HG03442 (cell line): ENCODE results near the gene DOK4.
"Not testable (repeated sequence)": the region's sequence is repeated elsewhere in the genome, so short reads cannot be mapped to it uniquely, and the experiment has no call there.

Source experiments
- ATAC-seq: cut with Tn5 transposase; IDR thresholded peaks from one replicate; pipeline ENCODE4 v1.9.1; 2021; ENCODE audit warnings: mild to moderate bottlenecking, moderate library complexity; ENCODE audit not compliant: unreplicated experiment

DOK4 gene

DNA sequence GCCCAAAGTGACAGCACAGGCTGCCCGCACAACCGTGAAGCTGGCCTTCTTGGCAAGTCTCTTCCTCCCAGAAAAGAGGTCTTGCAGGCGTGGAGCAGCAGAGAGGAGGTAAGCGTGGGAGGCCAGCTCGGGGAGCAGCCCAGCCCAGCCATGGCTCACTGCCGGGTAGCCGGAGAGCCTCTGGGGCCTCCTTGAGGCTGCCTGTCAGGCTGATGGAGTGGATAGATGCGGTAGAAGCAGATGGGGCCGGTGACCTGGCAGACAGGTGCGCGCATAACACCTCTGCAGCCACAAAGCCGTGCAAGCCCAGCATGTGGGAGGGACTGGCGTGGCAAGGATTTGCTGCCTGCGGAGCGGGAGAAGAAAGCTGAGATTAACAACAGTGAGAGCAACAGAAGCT, 17.1 kb upstream of the DOK4 start:
- ATAC-seq, result no peak

DNA sequence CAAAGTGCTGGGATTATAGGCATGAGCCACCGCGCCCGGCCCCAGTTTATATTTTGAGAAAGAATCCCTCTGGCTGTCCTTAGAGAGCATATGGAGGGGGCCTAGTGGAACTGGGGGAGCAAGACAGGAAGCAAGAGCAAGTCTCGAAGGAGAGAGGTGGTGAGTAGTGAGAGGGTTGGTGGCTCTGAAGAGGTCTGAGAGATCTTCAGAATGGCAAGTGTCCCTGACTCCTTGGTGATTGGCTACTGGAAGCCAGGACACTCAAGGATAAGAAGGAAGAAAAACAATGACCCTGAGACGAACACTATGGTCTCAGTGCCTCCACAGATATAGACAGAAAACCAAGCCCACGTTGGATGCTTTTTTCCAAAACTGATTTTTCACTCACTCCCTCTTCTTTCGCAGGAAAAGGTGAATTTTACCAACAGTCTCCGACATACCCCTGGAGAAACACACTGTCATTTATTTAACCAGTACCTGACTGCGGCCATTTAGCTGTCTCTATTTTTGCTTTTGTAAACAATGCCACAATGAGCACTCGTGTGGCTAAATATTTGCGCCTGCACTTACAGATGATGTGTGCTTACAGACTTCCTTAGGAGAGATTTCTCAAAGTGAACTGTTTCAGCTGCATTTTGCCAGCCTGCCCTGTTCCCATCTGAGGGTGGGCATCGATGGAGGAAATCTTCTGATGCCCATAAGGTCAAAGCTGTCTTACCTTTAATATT, 15.9 kb upstream of the DOK4 start:
- no peak for ATAC-seq

DNA sequence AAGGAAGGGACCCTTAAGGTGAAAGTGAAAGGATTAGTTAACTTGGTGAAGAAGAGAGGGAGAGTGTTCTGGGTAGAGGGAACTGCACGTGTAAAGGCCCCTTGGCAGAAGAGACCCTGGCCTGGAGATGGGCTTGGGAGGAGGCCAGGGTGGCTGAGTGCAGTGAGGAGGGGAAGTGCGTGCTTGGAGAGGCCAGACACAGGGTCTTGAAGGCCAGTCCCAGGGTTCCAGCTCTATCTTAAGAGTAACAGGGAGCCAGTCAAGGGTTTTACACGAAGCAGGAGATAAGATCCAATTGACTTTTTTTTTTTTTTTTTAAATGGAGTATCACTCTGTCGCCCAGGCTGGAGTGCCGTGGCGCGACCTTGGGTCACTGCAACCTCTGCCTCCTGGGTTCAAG, 15.2 kb upstream of the DOK4 start:
- no peak for ATAC-seq

DNA sequence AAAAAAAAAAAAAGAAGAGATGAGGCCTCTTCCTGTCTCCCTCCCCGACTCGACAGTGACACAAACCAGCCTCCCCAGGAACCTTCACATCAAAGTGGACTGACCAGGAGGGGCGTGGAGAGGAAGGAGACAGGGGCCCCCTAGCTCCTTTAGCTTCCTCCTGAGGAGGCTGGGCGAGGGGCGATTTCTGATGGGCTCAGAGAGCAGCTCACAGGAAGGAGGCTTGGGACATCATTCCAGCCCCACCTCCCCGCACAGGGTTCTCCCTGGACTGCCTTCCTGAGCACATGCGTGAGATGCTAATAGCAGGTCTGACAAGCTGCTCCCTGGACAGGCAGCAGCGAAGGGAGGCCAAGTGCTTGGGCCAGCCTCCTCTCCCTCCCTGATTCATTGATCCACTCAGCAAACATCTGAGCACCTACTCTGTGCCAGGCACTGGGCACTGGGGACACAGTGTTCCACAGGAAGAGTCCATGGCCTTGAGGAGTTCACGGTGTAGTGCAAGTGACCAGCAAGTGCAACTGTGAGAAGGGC, 14.4 kb upstream of the DOK4 start:
- no peak for ATAC-seq

DNA sequence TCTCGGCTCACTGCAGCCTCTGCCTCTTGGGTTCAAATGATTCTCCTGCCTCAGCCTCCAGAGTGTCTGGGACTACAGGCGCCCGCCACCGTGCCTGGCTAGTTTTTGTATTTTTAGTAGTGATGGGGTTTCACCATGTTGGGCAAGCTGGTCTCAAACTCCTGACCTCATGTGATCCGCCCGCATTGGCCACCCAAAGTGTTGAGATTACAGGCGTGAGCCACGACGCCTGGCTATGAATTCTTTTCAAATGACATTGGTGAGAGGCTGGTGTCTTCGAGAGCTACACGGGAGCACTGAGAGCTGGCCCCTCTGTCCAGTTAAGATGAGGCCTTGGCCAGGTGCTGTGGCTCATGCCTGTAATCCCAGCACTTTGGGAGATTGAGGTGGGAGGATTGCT, 13.6 kb upstream of the DOK4 start:
- ATAC-seq, result not testable (repeated sequence)

DNA sequence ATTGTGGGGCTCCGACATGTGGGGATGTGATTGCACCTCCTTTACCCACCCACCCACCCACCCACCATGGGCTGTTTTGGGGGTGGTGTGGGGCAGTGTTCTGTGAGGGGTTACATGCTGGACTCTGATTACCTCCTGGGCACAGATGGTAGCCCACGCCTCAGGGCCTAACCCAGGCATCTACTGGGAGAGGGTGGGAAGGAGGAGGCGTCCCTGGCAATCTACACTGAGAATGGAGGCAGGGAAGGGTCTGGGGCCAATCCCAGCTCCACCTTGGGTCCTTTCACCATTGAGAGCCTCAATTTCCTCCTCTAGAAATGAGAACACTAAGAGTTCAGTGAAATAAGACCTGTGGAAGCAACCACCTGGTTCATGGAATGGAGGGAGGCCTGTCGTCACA, 11.7 kb upstream of the DOK4 start:
- ATAC-seq, result no peak

DNA sequence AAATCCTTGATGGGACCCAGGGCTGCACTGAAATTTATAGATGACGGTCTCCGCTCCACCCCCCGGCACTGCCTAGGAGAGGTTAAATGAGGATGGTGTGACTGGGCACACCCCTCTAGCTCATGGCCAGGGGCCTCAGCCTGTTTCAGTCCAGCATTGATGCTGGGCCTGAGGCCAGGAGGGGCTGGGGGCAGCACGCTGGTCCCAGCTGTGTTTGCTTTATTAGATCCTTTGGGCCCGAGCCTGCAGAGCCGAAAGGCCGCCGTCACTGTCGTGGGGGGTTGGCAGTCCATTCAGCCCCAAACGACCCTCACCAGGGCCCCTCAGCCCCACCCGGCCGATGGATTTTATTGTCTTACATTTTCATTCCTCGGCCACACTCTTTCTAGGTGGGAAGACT, 10.8 kb upstream of the DOK4 start:
- no peak for ATAC-seq

DNA sequence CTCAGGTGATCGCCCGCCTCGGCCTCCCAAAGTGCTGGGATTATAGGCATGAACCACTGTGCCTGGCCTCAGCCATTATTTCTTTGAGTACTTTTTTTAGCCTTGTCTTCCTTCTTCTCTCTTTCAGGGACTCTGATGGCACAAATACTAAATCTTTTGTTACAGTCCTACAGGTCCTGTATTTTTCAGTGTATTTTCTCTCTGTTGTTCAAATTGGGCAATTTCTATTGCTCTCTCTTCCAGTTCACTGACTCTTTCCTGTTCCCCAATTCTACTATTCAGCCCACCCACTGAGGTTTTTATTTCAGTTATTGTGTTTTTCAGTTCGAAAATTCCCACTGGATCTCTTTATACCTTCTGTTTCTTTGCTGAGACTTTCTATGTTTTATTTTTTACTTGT, 7.5 kb upstream of the DOK4 start:
- no peak for ATAC-seq

DNA sequence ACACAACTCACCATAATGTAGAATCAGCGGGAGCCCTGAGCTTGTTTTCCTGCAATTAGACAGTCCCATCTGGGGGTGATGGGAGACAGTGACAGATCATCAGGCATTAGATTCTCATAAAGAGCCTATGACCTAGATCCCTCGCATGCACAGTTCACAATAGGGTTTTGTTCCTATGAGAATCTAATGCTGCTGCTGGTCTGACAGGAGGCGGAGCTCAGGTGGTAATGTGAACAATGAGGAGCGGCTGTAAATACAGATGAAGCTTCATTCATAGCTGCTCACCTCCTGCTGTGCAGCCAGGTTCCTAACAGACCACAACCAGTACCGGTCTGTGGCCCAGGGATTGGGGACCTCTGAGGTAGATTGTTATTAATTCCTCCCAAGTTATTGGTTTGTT, 2.9 kb upstream of the DOK4 start:
- ATAC-seq, result no peak

DNA sequence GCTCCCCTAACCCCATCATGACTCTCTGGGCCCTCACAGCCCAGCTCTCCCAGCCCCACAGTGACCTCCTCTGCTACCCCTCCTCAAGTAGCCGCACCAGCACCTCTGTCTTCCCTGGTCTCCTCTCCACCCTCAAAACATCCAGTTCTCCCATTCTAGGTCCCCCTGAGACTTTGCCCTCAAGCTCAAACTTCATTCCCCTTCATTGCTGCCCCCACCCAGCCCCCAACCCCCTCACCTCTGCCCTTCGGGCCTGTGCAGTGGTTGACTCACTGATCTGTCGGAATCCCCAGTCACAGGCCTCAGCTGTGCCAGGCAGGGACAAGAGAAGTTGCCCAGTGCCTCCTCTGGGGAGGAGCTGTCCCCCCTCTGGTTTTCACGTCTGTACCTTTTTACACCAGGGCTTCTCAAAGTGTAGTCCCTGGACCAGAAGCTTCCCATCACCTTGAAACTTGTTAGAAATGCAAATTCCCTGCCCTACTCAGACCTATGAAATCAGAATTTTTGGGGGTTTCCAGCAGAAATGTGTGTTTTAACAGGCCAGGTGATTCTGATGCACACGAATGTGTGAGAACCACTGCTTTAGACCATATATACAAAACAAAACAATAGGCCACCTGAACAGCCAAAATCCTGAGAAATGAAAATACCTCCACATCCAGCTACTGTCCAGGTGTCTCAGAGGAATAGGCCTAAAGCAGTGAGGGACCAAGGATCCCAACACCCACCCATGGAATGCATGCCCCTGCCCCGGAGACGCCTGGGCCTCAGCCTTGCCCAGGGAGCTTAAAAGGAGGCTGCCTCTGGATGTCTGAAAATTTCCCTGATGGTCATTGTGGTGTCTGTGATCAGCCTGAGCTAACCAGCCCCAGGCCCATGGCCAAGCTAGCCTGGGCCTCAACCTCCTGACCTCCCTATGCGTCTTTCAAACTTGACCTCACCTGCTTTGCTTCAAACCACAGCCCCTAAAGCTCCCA, 853 bp upstream of the DOK4 start:
- ATAC-seq, result no peak

DNA sequence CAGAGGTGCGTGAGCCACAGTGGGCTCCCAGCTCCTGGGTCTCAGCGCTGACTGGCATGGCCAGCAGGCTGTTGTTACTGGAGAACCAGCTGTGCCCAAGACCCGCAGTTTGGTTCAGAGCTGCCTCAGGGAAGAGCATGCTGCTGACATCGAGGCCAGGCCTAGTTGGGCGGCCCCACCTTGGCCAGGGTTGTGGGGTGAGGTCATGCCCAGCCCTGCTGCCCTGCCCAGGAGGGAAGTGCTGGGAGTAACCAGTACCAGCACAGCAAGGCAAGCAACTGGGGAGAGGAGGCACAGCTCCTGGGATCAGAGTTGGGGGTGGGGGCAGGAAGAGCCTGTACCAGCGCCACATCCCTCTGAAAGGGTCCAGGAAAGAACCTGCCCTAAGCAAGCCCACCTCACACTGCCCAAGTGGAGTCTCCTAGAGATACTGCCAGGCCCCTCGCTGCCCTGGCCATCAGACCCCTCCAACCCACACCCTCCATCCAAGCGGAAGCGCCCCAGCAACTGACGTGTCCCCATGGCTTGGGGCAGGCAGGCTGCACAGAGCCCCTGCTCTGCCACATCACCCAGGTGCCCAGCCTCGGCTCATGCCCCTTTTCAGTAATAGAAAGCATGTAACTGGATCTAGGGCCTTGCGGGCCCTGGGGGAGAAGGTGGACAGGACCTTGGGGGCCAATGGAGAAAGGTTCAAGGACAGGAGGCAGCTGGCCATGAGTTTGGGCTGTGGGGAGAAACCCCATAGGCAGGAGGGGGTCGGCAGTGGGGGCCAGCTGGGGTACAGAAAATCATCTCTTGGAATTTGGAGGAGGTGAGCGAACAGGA, 990 bp downstream of the DOK4 start:
- ATAC-seq, result no peak

DNA sequence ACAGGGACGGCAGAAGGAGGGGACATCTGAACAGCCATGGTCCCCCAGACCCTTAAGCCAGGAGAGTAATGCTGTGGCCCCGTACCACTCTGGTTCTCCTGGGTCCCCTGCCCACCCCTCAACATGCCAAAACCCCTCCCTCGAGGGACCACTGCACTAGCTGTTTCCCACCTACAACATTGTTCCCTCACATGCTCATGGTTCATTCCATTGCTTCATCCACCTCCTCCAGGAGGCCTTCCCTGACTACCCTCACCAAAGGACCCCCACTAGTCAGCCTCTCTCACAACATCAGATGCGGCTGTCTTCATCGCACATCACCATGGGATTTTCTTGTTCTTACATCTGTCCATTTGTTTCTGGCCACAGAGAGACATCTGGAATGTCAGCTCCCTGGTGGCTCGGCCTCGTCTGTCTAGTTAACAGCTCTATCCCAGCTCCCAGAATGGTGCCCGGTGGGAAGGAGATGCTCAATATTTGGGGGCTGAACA, 1.7 kb downstream of the DOK4 start:
- ATAC-seq, result no peak

DNA sequence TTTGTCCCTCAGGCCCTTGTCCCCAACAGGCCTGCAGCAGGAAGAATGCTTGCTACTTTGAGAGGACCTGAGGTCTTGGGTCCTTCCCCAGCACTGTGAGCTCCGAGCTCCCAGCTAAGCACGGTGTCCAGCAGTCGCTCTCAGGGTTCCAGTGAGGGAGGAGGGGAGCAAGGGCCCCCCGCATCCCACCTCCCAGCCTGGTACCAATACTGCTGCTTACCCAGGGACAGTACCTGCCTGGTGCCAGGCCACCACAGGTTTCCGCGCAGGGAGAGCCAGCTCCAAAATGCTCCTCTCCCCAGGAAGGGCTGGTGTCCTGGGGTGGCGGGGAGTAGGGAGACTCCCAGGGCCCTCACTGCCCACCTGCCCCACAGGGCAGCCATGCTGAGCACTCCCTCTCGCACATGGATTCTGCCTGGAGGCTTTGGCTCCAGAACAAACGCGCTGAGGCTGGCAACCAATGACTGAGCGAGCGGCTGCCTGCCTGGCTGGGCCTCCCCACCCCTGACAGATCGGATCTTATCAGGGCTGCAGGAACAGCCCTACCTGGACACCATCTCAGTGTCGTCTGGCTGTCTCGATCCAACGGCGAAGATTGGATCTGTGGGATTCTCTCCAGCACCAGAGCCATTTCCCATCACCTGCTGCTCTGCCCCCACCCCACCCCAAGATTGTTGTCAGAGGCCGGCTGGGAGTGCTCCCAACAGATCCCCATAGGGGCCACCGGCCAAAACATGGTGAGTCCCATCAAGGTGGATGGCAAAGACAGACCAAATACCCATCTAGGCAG, 2.4 kb downstream of the DOK4 start:
- no peak for ATAC-seq

DNA sequence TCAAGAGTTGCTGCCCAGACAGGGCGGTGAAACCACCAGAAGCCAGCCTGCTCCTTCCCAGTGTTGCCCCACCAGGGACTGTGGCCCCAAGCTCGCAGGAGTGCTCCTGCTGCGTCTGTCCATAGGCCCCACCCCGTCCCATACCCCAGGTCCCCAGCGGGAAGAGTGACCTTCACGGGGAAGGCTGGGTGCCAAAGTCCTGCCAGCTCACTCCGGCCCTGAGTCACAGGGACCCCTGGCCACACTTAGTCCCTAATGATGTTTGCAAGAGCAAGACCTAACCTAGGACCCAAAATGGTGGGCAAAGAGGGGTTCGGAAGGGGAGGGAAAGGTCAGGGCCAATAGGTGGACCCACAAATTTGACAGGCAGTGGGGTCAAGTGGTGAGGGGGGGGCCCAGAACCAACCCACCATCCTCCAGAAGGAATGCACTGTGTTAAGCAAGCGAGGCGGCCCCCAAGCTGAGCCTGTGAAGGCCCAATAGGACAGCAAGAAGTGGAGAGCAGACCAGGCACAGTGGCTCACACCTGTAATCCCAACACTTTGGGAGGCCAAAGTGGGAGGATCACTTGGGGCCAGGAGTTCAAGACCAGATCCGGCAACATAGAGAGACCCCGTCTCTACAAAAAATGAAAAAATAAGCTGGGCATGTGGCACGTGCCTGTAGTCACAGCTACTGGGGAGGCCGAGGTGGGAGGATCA, 3.3 kb downstream of the DOK4 start:
- no peak for ATAC-seq

DNA sequence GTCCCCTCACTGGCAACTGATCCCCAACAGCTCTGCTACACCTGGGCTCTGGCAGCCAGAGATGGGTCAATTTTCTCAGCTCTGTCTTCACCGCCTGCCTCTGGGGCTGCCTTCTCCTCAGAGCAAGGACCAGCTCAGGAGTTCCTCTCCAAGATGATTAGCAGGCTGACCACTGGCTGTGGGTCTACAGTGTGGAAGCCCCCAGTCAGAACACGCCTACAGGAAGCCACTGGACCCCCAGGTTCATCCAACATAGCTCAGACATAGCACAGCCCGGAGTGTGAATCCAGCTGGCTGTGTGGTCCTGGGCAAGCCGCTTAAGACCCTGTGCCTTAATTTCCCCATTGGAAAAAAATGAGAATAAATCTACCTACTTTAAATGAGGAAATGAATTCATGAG, 4.9 kb downstream of the DOK4 start:
- ATAC-seq, result no peak

DNA sequence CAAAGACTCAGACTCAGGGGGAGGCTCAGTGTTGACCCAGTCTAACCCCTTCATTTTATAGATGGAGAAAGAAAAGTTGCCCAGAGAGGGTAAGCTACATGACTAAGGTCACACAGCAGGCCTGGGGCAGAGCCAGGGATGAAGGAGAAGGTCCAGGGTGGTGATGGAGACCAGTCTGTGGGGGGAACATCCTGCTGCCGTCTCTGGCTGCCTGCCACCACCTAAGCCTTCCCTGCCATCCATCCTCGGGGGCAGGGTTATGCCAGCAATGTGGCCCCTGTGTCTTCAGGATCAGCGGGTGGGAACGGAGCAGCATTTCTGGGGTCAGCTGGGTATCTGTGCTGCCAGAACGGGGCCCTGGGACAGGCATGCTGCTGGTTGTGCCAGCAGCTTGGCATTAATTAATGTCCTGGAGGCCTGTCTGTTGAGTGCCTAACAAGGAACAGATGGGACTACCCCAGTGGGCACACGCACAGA, 5.5 kb downstream of the DOK4 start:
- no peak for ATAC-seq

DNA sequence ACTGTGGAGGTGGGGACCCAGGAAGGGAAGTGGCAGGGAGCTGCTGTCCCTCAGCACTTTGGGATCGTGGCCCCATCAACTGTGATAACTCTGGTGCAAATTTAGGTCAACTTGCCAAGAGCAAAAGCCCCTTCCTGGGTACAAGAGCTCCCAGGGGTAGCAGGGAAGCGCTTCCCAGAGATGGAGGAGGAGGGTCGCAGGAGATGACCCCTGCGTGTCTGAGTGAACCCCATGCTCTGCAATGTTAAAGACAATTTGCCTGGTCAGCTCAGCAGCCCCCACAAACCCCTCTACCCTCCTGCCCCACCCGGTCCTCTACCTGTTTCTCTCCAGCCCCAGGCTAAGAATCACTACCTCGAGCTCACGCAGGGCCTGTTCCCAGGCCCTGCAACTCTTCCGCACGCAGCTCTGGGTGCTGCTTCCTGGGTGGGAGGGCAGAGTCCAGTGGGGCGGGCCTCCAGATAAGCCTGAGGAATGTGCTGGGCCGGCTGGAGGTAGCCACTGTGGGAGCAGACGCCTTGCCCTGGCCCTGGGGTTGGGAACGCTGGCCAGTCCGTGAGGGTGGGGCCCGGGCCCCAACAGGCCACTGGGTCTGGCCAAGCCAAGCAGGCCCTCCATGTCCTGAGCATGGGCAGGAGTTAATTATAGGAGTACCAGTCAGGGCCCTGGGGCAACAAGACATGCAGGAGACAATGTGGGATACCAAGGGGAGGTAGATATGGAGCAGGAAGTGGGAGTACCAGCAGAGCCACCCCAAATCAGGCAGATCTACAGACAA, 6.1 kb downstream of the DOK4 start:
- ATAC-seq, result no peak

DNA sequence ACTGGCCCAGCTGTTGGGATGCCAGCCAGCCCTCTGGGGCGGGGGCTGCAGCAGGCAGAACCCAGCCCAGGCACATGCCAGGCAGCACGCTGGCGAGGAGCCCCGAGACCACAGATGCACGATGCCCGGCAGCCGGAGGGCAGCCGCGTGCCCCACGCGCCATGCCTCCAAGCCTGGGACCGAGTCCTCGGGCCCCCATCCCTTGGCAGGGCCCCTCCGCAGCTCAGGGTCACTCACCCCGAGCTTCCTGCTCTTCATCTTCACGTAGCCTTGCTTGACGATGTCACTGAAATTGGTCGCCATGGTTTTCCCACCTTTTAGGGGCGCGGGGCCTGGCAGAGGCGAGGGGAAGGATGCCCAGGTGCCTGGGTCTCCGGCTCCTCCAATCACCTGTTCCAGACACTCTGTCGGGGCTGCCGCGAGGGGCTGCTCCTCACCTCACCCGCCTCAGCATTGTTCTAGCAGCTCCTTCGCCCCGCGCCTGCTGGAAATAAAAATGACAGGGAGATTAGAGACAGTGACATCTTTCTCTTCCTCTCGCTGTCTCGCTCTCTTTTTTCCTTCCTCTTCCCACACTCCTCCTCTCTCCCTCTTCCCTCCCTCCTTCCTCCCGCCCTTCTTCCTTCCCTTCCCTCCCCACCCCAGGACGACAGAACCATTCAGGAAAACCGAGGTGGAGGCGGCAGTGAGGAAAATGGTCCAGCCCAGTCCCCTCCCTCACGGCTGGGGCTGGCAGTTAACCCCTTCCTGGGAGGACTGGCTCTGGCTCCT, 6.9 kb downstream of the DOK4 start:
- ATAC-seq, result no peak
